Activated CD4-positive, alpha-beta T cell treated with anti-CD3 and anti-CD28 coated beads for 36 hours (primary cell): ENCODE data around the gene LYSMD4. TPM values are rescaled to one million over a fixed set of nuclear protein-coding genes. Genes with fewer than 3 reads are reported as not detected.
"Not testable (repeated sequence)": the region's sequence is repeated elsewhere in the genome, so short reads cannot be mapped to it uniquely, and the experiment has no call there.

Experiments
- ATAC-seq: fragments of 200-7000 bp; cut with Tn5 transposase; one replicate; pipeline ENCODE4 v1.10.0; 2021; ENCODE audit warnings: mild to moderate bottlenecking, moderate library complexity
- CTCF ChIA-PET: fragments of 350-600 bp; sonication (Branson Sonifier 250); formaldehyde crosslinking; loops from one replicate; lab custom pipeline; 2021; ENCODE audit warnings: antibody characterized with exemption; lab: Charles Lee
- POLR2A ChIA-PET: fragments of 350-600 bp; sonication (Branson Sonifier 250); formaldehyde crosslinking; loops from one replicate; lab custom pipeline; 2021; ENCODE audit warnings: antibody characterized with exemption, inconsistent platforms; lab: Charles Lee
- DNase-seq: peaks from one replicate; pipeline ENCODE4 v3.0.0-alpha.2; 2020
- H3K27ac Mint-ChIP-seq: one replicate; pipeline ENCODE4 v1.8.0; 2021; ENCODE audit warnings: mixed read lengths
- H3K27me3 Mint-ChIP-seq: one replicate; pipeline ENCODE4 v1.8.0; 2021; ENCODE audit warnings: mixed read lengths
- H3K36me3 Mint-ChIP-seq: one replicate; pipeline ENCODE4 v1.8.0; 2021; ENCODE audit warnings: low read depth, mixed read lengths
- H3K4me1 Mint-ChIP-seq: one replicate; pipeline ENCODE4 v1.8.0; 2021; ENCODE audit warnings: mixed read lengths
- H3K4me3 Mint-ChIP-seq: one replicate; pipeline ENCODE4 v1.8.0; 2021; ENCODE audit warnings: mild to moderate bottlenecking, moderate library complexity, mixed read lengths
- H3K9me3 Mint-ChIP-seq: one replicate; pipeline ENCODE4 v1.8.0; 2021; ENCODE audit warnings: low read depth, mixed read lengths
- intact Hi-C, 2 experiments: fragments of 100-400 bp; cut with DNase I in 1 of 2; cut with micrococcal nuclease in 1 of 2; formaldehyde crosslinking; loops; one replicate each; pipeline versions ENCODE4 v1.14.2 to v1.15.1; 2022 to 2024; cut with DNase I, micrococcal nuclease
- total RNA-seq, 2 experiments: library from RNA; stranded (reverse); gene quantifications; one replicate each; pipeline ENCODE4 v1.2.3, GENCODE V29; 2021

LYSMD4 gene
- total RNA-seq, 2 experiments from 2014 or later, result 4.7 to 5.3 TPM

DNA sequence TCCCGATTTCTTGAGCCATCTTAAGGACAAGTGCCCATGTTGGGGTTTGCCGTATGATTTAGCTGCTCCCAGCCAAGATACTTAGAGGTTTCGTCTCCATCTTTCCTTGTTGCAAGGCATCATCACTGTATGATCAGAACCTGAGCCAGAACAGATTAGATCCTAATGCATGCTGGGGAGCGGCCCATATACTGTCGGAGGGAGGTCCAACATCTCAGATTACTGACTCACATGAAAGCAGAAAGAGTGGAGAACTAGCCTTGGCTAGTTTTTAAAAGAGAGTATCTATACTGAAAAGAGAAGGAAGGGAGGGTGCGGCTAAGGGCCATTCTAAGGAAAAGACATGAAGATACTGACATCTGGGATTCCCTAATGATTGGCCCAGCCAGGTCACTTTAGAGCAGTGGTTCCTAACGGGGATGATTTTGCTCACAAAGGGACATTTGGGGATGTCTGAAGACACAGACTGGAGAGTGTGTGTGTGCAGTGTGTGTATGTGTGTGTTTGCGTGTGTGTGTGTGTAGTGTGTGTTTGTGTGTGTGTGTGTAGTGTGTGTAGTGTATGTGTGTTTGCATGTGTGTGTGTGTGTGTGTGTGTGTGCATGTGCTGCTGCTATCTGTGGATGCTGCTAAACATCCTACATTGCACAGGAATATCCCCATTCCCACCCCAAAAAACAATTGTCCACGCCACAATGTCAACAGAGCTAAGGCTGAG is 12.3 kb upstream of the LYSMD4 start:
- ATAC-seq (no peak), DNase-seq (no peak)
- H3K36me3 Mint-ChIP-seq, result no peaks in the 10 kb centered on the region
- H3K4me1 Mint-ChIP-seq, result no peaks in the 10 kb centered on the region
- no peaks in the 10 kb centered on the region for H3K27me3 Mint-ChIP-seq
- H3K27ac Mint-ChIP-seq, result no peak overlapping the region
- H3K9me3 Mint-ChIP-seq, result no peaks in the 10 kb centered on the region
- no peak overlapping the region for H3K4me3 Mint-ChIP-seq
- intact Hi-C loops, result no loop called here
- POLR2A ChIA-PET, result no interaction called here
- CTCF ChIA-PET, result no interaction called here

DNA sequence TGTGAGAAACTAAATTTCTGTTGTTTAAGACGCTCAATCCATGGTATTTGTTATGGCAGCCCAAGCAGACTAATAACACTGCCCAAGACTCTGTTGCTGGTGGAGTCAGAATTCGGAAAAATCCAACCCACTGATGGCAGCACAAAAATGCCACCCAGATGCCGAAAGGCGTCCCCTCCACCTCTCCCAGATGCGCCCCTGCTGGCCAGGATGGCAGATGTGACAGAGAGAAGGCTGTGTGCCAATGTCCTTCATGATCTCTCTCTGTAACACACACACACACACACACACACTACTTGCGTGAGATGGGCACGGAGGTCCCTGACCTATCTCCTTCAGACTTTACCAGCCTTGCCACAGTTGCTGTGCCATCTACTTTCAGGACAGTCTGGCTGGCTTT is 10.9 kb upstream of the LYSMD4 start:
- CTCF ChIA-PET, result no interaction called here
- Mint-ChIP-seq H3K27ac (no peak overlapping the region), H3K4me1 (no peaks in the 10 kb centered on the region), H3K9me3 (no peaks in the 10 kb centered on the region), H3K36me3 (no peaks in the 10 kb centered on the region), H3K27me3 (no peaks in the 10 kb centered on the region), H3K4me3 (no peak overlapping the region)
- POLR2A ChIA-PET, result no interaction called here
- intact Hi-C loops, result no loop called here
- DNase-seq, result no peak
- no peak for ATAC-seq

DNA sequence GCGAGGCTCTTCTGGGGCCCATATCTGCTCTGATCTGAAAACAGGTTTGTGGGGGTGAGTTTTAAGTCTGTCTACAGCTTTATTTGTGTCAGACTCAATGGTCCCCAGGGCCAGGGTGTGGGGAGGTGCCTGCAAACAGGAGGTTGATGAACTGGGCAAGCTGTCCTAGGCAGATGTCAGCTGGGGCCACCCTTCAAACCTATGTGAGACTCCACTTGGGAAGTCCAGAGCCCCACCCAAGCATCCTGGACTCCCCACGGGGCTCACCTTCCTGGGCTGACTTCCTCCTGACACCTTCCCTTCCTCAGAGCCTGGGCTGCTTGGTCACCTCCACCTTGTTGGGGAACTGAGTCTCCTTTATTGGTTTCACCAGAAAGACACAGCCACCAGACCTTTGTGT is 8.6 kb upstream of the LYSMD4 start:
- CTCF ChIA-PET, result interaction anchor here (1.8 kb wide), 1 partner anchor 470 kb away, joined by 5 read pairs; no protein-coding TSS in a partner anchor
- H3K4me1 Mint-ChIP-seq, result no peaks in the 10 kb centered on the region

DNA sequence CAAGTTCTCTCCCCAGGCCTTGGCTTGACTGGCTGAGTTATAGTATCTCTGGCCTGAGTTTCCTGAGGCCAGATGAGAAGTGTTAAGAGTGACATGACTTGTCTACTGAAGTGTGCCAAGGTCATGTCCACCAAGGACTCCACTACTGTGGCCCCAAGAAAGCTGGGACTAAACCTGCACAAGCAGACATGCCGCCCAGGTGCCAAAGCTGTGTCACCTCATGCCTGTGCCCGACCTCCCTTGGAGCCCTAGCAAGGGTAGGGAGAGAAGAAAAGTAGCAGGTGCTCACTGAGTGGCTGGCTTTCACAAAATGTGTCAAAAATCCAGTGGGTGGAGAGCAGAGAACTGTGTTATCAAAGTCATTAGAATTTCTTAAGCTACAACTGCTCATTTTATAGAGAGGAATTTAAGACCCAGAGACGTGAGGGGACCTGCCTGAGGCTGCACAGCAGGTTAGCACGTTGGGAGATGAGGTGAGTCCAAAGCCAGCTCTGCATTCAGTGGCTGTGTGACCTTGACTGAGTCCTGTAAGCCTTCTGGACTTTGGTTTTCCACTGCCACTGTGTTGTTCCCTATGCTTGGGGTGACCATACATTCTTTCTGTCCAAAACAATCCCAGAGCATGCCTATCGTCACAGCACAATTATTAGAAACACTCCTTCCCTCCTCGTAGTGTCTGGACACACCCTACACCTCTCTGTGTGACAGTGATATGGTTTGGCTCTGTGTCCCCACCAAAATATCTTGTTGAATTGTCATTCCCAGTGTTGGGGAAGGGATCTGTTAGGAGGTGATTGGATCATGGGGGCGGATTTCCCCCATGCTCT is 5.0 kb upstream of the LYSMD4 start:
- POLR2A ChIA-PET, result no interaction called here
- ATAC-seq (no peak), DNase-seq (no peak)
- H3K4me1 Mint-ChIP-seq, result peaks cover 8% of the 10 kb centered on the region
- no peak overlapping the region for H3K4me3 Mint-ChIP-seq
- no peaks in the 10 kb centered on the region for H3K36me3 Mint-ChIP-seq
- H3K27me3 Mint-ChIP-seq, result no peaks in the 10 kb centered on the region
- intact Hi-C loops, result loop anchor here in 1 of 2 experiments (10.0 kb wide), 1 partner anchor 857 kb away; no protein-coding TSS in a partner anchor
- no peaks in the 10 kb centered on the region for H3K9me3 Mint-ChIP-seq
- CTCF ChIA-PET, result interaction anchor here (1.3 kb wide), 1 partner anchor 15 kb away, joined by 3 read pairs; no protein-coding TSS in a partner anchor
- H3K27ac Mint-ChIP-seq, result no peak overlapping the region

More for the DNA sequence above, 8.6 kb upstream of the LYSMD4 start:
- no peaks in the 10 kb centered on the region for H3K27me3 Mint-ChIP-seq
- DNase-seq (no peak), ATAC-seq (no peak)
- H3K9me3 Mint-ChIP-seq, result no peaks in the 10 kb centered on the region
- no peaks in the 10 kb centered on the region for H3K36me3 Mint-ChIP-seq
- H3K27ac Mint-ChIP-seq, result no peak overlapping the region
- H3K4me3 Mint-ChIP-seq, result no peak overlapping the region
- POLR2A ChIA-PET, result no interaction called here
- intact Hi-C loops, result no loop called here

DNA sequence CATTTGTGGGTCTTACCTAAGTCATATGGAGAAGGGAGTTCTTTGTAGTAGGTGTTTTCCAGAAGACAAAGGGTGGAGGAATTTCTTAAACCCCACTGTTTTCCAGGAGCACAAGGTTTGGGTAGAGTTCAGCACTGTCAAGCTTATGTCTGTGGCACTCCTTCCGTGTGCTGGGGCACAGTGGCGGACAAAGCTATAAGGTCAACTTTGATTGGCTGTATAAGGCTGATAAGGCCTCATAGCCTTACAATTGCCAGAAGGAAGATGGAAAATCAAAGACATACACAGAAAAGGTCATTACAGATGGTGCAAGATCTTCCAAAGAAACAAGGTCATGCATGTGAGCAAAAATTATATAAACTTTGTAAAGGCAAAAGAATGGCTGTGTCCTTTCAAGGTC is 3.5 kb upstream of the LYSMD4 start:
- Mint-ChIP-seq H3K9me3 (no peaks in the 10 kb centered on the region), H3K27me3 (no peaks in the 10 kb centered on the region), H3K36me3 (no peaks in the 10 kb centered on the region), H3K4me3 (no peak overlapping the region), H3K4me1 (peaks cover 16% of the 10 kb centered on the region), H3K27ac (no peak overlapping the region)
- ChIA-PET CTCF (interaction anchor here (0.6 to 2.3 kb wide), 5 partner anchors 16 to 465 kb away, joined by 3 to 9 read pairs (median 4); no protein-coding TSS in a partner anchor), POLR2A (no interaction called here)
- intact Hi-C loops, result loop anchor here in 1 of 2 experiments (10.0 kb wide), 1 partner anchor 858 kb away; no protein-coding TSS in a partner anchor
- ATAC-seq (no peak), DNase-seq (no peak)

DNA sequence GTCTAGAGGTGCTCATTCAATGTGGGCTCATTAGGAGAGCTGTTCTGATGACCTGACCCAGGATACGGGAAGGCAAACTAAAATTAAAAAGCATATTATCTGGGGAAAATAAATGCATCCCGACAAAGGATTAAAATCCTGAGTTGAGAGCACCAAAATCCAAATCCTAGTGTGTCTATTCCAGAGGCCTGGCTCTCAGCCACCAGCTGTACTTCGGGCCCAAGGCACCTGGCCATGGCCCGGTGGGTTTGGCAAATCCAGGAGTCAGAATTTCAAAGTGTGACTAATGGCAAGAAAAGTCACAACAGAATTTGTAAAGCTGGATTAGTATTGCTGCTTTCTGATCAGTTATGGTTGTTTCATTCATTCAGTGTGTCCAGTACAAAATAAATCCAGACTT is 2.6 kb upstream of the LYSMD4 start:
- POLR2A ChIA-PET, result interaction anchor here (0.5 kb wide), 1 partner anchor 321 kb away, joined by 3 read pairs; no protein-coding TSS in a partner anchor
- ATAC-seq (no peak), DNase-seq (no peak)
- Mint-ChIP-seq H3K4me1 (peaks cover 20% of the 10 kb centered on the region), H3K27ac (no peak overlapping the region), H3K27me3 (no peaks in the 10 kb centered on the region), H3K9me3 (no peaks in the 10 kb centered on the region), H3K4me3 (no peak overlapping the region), H3K36me3 (peaks cover 3% of the 10 kb centered on the region)
- CTCF ChIA-PET, result interaction anchor here (0.9 to 2.3 kb wide), 4 partner anchors 21 to 464 kb away, joined by 3 to 9 read pairs (median 4); no protein-coding TSS in a partner anchor
- intact Hi-C loops, result loop anchor here in 1 of 2 experiments (10.0 kb wide), 1 partner anchor 859 kb away; no protein-coding TSS in a partner anchor

DNA sequence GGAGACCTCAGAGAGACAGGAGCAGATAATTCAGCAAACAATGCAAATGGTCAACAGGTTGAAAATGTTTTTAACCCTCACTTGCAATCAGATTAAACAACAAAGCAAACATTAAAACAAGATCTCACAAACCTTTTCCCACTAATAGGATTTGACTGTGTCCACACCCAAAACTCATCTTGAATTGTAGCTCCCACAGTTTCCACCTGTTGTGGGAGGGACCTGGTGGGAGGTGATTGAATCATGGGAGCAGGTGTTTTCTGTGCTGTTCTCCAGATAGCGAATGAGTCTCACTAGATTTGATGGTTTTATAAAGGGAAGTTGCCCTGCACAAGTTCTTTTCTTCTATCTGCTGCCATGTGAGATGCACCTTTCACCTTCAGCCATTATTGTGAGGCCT is 1.3 kb upstream of the LYSMD4 start:
- intact Hi-C loops, result loop anchor here (5.0 to 10.0 kb wide), 2 partner anchors 603 to 860 kb away; no protein-coding TSS in a partner anchor
- POLR2A ChIA-PET, result no interaction called here
- Mint-ChIP-seq H3K36me3 (peaks cover 5% of the 10 kb centered on the region), H3K27ac (peak overlapping the region; percentile 34), H3K27me3 (no peaks in the 10 kb centered on the region), H3K4me1 (peaks cover 23% of the 10 kb centered on the region), H3K4me3 (no peak overlapping the region), H3K9me3 (no peaks in the 10 kb centered on the region)
- ATAC-seq (no peak), DNase-seq (no peak)
- CTCF ChIA-PET, result interaction anchor here (1.1 to 1.4 kb wide), 3 partner anchors 16 to 631 kb away, joined by 3 to 5 read pairs (median 4); no protein-coding TSS in a partner anchor

DNA sequence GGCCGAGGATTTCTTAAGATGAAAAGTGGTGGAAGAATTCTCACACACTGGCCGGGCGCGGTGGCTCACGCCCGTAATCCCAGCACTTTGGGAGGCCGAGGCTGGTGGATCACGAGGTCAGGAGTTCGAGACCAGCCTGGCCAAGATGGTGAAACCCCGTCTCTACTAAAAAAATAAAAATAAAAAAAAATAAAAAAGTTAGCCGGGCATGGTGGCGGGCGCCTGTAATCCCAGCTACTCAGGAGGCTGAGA is 729 bp upstream of the LYSMD4 start:
- peak overlapping the region; percentile 71 for H3K4me3 Mint-ChIP-seq
- ChIA-PET POLR2A (interaction anchor here (1.0 to 1.2 kb wide), 2 partner anchors 192 to 483 kb away, joined by 3 to 4 read pairs; partner anchors contain the start of gene LRRC28), CTCF (interaction anchor here (1.1 to 2.0 kb wide), 4 partner anchors 15 to 630 kb away, joined by 3 to 12 read pairs (median 4); no protein-coding TSS in a partner anchor)
- ATAC-seq, H3K36me3 Mint-ChIP-seq, DNase-seq, H3K9me3 Mint-ChIP-seq, H3K27me3 Mint-ChIP-seq: not testable (repeated sequence)
- peak overlapping the region; percentile 91 for H3K27ac Mint-ChIP-seq
- H3K4me1 Mint-ChIP-seq, result peaks cover 23% of the 10 kb centered on the region
- intact Hi-C loops, result loop anchor here (5.0 to 10.0 kb wide), 2 partner anchors 603 to 861 kb away; no protein-coding TSS in a partner anchor

DNA sequence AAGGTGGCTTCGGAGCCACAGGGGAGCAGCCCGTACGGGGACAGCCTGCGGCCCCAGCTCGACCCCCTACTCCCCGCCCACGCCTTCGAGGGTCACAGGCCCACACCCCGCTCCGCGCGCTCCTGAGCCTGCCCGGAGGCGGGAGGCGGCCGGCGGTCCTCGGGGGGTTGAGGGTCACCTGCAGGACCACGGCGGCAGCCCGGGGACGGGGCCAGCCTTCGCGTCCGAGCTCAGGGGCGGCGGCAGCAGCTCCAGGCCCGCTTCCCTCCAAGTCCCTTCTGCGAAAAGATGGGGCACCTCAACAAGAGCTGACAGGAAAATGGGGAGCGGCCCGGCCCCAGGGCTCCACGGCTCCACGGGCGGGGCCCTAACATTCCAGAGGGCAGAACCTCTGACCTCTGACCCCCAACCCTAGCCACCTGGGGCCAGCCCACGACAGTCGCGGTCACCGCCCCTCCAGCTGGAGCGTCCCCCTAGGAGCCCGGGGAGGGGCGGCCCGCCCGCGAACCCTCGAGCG is 428 bp downstream of the LYSMD4 start:
- Mint-ChIP-seq H3K27me3 (no peaks in the 10 kb centered on the region), H3K4me1 (peaks cover 23% of the 10 kb centered on the region), H3K27ac (peak overlapping the region; percentile 59), H3K36me3 (peaks cover 5% of the 10 kb centered on the region), H3K4me3 (peak overlapping the region; percentile 71), H3K9me3 (no peaks in the 10 kb centered on the region)
- intact Hi-C loops, result loop anchor here (1.0 to 10.0 kb wide), 10 partner anchors 26 to 870 kb away; partner anchors contain the start of genes ASB7 (in 1 of the 2), LINS1 (in 1 of the 2), LRRC28 (in 1 of the 2) and MEF2A (in 1 of the 2)
- no peak for ATAC-seq
- CTCF ChIA-PET, result interaction anchor here (0.6 to 2.0 kb wide), 8 partner anchors 11 to 458 kb away, joined by 3 to 15 read pairs (median 5); no protein-coding TSS in a partner anchor
- POLR2A ChIA-PET, result interaction anchor here (0.8 to 1.5 kb wide), 5 partner anchors 16 to 864 kb away, joined by 3 to 5 read pairs (median 4); partner anchors contain the start of gene LRRC28
- peak; percentile 47 for DNase-seq

DNA sequence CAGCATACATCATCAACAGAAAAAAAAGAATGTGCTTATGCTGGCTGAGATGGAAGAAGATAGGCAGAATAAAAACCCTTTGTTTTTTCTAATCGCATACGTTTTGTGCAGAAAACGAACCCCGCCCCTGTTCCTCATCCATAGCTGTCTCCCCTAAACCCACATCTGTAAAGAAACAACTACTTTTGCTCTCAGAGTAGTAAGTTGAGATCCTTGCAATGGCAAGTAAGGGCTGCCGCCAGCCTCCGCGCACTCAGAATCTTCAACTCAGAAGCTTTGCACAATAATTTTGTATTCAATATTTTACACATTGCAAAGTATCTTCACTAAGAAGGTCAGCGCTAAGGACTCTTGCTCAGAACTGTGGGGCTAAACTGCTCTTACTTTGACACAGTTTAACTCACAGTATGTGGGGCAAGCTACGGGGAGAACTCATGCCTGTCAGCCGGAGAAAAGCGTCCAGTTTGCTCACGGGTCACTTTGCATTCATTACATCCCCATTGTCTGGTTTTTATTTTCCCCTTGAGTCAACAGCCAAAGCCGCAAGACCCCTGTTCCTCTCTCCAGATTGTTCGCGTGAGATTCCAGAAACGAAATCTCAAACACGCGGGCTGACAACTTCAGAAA is 1.0 kb downstream of the LYSMD4 start:
- ChIA-PET POLR2A (interaction anchor here (1.5 kb wide), 1 partner anchor 25 kb away, joined by 5 read pairs; no protein-coding TSS in a partner anchor), CTCF (interaction anchor here (0.6 to 2.0 kb wide), 9 partner anchors 10 to 457 kb away, joined by 3 to 15 read pairs (median 5); no protein-coding TSS in a partner anchor)
- peaks cover 23% of the 10 kb centered on the region for H3K4me1 Mint-ChIP-seq
- DNase-seq, result no peak
- no peak for ATAC-seq
- H3K36me3 Mint-ChIP-seq, result peaks cover 5% of the 10 kb centered on the region
- H3K9me3 Mint-ChIP-seq, result no peaks in the 10 kb centered on the region
- intact Hi-C loops, result loop anchor here (2.0 to 10.0 kb wide), 4 partner anchors 197 to 871 kb away; partner anchors contain the start of genes ASB7 (in 1 of the 2) and LINS1 (in 1 of the 2)
- H3K27ac Mint-ChIP-seq, result peak overlapping the region; percentile 59
- no peaks in the 10 kb centered on the region for H3K27me3 Mint-ChIP-seq
- peak overlapping the region; percentile 71 for H3K4me3 Mint-ChIP-seq
